Chondrocyte (in vitro differentiated cells): ENCODE measurements around the gene CTDSP1. TPM values are rescaled to one million over a fixed set of nuclear protein-coding genes. Genes with fewer than 3 reads are reported as not detected.

Experiments
- DNase-seq: peaks from one replicate; pipeline ENCODE4 v3.0.0; 2021; ENCODE audit warnings: mixed read lengths, low spot score
- H3K27ac Mint-ChIP-seq: one replicate; pipeline ENCODE4 v1.8.0; 2021; ENCODE audit warnings: mild to moderate bottlenecking, moderate library complexity, mixed read lengths; ENCODE audit not compliant: unreplicated experiment
- H3K27me3 Mint-ChIP-seq: 2 replicates; pipeline ENCODE4 v1.8.0; 2021; ENCODE audit warnings: low read depth, mixed read lengths
- H3K36me3 Mint-ChIP-seq: 2 replicates; pipeline ENCODE4 v1.8.0; 2021; ENCODE audit warnings: low read depth, mixed read lengths
- H3K4me1 Mint-ChIP-seq: 2 replicates; pipeline ENCODE4 v1.8.0; 2021; ENCODE audit warnings: low read depth, mild to moderate bottlenecking, mixed read lengths
- H3K4me3 Mint-ChIP-seq: one replicate; pipeline ENCODE4 v1.8.0; 2021; ENCODE audit warnings: mild to moderate bottlenecking, moderate library complexity, mixed read lengths; ENCODE audit not compliant: unreplicated experiment
- H3K9me3 Mint-ChIP-seq: 2 replicates; pipeline ENCODE4 v1.8.0; 2021; ENCODE audit warnings: low read depth, mixed read lengths
- CTCF ChIP-seq: fragments of 200-600 bp; sonication (generic); IDR thresholded peaks from 2 replicates; pipeline ENCODE4 v1.5.0; 2021; ENCODE audit warnings: antibody characterized with exemption, mild to moderate bottlenecking, moderate library complexity
- total RNA-seq: library from RNA; stranded (reverse); gene quantifications from 3 replicates; pipeline ENCODE4 v1.2.1, GENCODE V29; 2021

Gene CTDSP1
- total RNA-seq, 1 donor from 2014 or later, result 95.3 TPM

- no peaks in the 10 kb centered on the region for H3K27me3 Mint-ChIP-seq
- no peak for TF ChIP-seq CTCF
- H3K36me3 Mint-ChIP-seq, result peaks cover 1% of the 10 kb centered on the region
- no peaks in the 10 kb centered on the region for H3K9me3 Mint-ChIP-seq
- peak overlapping the region; percentile 98 for H3K27ac Mint-ChIP-seq
- no peak for DNase-seq
- peak overlapping the region; percentile 89 for H3K4me3 Mint-ChIP-seq
- peaks cover 32% of the 10 kb centered on the region for H3K4me1 Mint-ChIP-seq
Measured at GRCh38 chr2:218397463-218397819, 2.2 kb upstream of the CTDSP1 start.

DNA sequence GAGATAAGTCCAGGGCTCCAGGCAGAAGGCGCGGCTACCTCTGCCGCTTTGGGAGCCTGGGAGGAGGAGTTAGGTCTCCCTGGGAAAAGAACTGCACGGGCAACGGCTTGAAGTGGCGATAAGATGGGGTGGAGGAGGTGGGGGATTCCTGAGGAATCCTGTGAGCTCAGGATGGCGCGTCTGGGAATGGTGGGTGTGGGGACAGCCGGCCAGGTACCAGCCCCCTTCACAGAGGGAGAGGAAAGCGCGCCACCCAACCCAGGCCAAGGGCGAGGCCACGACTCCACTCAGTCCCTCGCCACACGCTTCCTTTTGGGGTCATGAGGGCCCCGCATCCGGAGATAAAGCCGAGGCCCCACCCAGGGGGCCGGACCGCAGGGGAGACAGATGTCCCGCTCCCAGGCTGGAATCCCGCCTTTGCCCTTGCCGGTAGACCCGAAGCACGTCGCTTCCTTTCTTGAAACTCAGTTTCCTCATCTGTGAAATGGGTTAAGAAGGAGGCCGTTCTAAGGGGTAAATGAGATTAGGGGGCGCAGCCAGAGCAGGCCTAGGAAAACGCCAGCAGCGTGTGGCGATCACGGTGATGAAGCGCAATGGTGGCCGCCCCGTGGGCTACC, 1.7 kb upstream of the CTDSP1 start:
- H3K4me1 Mint-ChIP-seq, result peaks cover 32% of the 10 kb centered on the region
- no peaks in the 10 kb centered on the region for H3K27me3 Mint-ChIP-seq
- TF ChIP-seq CTCF, result no peak
- peak overlapping the region; percentile 98 for H3K27ac Mint-ChIP-seq
- peaks cover 1% of the 10 kb centered on the region for H3K36me3 Mint-ChIP-seq
- no peak for DNase-seq
- peak overlapping the region; percentile 89 for H3K4me3 Mint-ChIP-seq
- no peaks in the 10 kb centered on the region for H3K9me3 Mint-ChIP-seq

GRCh38 chr2:218398437-218399390, 954 bp upstream of the CTDSP1 start:
- Mint-ChIP-seq H3K27ac (peak overlapping the region; percentile 98), H3K9me3 (no peaks in the 10 kb centered on the region), H3K36me3 (peaks cover 5% of the 10 kb centered on the region), H3K4me1 (peaks cover 32% of the 10 kb centered on the region), H3K4me3 (peak overlapping the region; percentile 89), H3K27me3 (no peaks in the 10 kb centered on the region)
- no peak for DNase-seq
- peak; percentile 19 for TF ChIP-seq CTCF

DNA sequence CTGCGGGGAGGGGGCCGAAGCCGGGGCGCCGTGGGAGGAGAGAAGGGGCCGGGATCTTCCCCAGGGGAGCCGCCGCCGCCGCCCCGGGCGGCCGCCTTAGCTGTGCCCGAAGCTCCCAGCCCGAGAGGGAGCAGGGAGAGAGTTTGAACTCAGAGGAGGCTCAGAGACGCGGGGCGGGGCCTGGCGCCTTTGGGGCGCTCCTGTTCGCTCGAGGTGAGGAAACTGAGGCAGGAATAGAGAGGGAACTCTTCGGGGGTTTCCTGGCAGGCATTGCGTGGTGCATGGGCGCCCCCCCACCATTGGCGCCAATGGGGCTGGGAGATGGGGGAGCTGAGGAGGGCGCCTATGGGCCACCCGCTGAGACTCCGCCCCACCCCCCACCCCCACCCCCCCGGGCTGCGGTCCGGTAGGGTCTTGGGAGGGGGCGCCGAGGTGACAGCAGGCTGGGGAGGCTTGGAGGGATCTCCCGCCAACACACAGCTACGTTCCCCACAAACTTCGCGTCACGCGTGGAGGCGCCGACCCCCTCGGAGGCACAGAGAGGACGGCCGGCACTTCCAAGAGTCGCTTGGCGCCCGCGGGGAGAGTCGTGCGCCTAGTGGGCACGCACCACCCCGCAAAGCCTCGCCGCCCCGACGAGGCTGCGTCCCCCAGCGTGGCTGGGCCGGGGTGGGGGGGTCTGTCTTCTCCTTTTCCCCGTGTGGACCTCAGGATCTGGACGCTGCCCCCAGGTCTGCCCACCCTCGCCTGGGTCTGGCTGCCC, 680 bp downstream of the CTDSP1 start:
- no peaks in the 10 kb centered on the region for H3K9me3 Mint-ChIP-seq
- H3K36me3 Mint-ChIP-seq, result peaks cover 10% of the 10 kb centered on the region
- TF ChIP-seq CTCF, result no peak
- peak overlapping the region; percentile 92 for H3K27ac Mint-ChIP-seq
- no peaks in the 10 kb centered on the region for H3K27me3 Mint-ChIP-seq
- DNase-seq, result no peak
- peak overlapping the region; percentile 95 for H3K4me3 Mint-ChIP-seq
- H3K4me1 Mint-ChIP-seq, result peaks cover 39% of the 10 kb centered on the region
